ENCODE measurements around the gene ARHGAP6. TPM values are rescaled to one million over a fixed set of nuclear protein-coding genes. Genes with fewer than 3 reads are reported as not detected.

The ARHGAP6 gene
- polyA plus RNA-seq, 2 of the 4 experiments (the other 2 are of a cell fraction) = 0.04 TPM; not detected in 1

DNA sequence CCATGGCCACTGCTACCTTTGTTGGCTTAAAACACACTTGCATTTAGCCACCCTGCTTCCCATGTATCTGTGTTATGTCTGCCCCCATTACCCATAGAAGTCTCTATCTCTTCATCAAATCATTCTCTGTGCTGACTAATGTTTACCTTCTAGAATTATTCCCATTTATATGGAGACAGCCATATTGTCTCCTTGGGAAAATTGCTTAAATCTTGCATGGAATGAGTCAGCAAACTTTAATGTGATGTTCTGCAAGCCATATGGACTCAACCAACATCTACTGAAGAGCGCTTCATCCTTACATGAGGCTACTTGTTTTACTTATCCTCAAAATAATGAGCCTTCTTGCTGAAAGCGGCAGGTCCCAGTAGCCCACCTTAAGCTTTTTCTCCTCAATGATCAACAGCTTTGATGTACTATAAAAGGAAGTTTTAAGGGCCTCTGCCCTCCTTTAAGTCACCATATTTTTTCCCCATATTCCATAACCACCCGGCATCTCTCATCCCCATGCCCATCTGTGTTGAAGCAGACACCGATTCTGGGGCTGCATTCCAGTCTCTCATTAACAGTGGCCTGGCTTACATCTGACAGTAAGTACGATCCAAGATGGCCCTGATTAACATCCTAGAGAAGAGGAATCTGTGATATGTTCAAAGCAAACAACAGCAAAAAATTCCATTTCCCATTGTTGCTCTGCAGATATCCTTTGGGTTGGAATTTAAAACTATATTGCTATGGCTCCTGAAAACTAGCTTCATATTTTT lies 130.4 kb downstream of the ARHGAP6 start:
- CTCF ChIA-PET = interaction anchor here (0.7 to 1.8 kb wide), 3 partner anchors 125 to 238 kb away, joined by 3 to 5 read pairs (median 3); no protein-coding TSS in a partner anchor

DNA sequence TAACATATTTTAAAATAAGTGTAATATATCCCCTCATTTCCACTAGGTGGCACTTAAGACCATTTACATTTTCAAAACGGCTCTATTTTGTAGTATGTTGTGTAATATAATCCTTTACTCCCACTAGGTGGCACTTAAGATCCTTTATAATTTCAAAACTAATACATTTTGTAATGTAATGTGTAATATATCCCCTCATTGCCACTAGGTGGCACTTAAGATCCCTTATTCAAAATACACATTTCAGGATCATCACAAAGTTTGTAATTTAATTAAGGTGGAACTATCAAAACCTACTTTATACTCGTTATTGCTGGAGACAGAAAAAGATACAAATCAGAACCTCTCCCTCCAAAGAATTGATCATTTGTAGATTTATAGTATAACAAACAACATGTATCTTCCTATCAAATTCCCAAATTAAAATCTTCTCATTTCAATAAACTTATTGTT lies 132.5 kb downstream of the ARHGAP6 start:
- peak; percentile 97 for FAIRE-seq
- Histone ChIP-seq H3K4me1 (no peaks in the 10 kb centered on the region), H3K27ac (no peak overlapping the region), H3K4me3 (no peak overlapping the region), H3K4me2 (no peak overlapping the region), H3K9me3 (no peaks in the 10 kb centered on the region)
- DNase-seq (ENCODE audit: low read depth in 1 of 2, low spot score in 1 of 2) = peak; percentile 22 to 83
- TF ChIP-seq CHD4 (IDR thresholded peaks at IDR 0.05; ENCODE audit: borderline replicate concordance) (no peak), POLR2A (IDR thresholded peaks at IDR 0.05; ENCODE audit: low read length) (no peak), ZC3H11A (IDR thresholded peaks at IDR 0.05) (no peak), RFX5 (IDR thresholded peaks at IDR 0.05) (no peak), GATA3 (IDR thresholded peaks at IDR 0.05; ENCODE audit: borderline replicate concordance) (no peak), CEBPB (IDR thresholded peaks at IDR 0.05) (peak; percentile 69 to 88), RAD21 (conservative IDR thresholded peaks at IDR 0.05 in 1 of 2, IDR thresholded peaks at IDR 0.05 in 1 of 2) (peak; percentile 77 to 90), MAZ (IDR thresholded peaks at IDR 0.05; ENCODE audit: borderline replicate concordance, low read depth, low read length) (no peak), SREBF2 (IDR thresholded peaks at IDR 0.05) (no peak), HOXB5 (CRISPR knock-in tag; IDR thresholded peaks at IDR 0.05) (no peak), ZSCAN20 (CRISPR knock-in tag; IDR thresholded peaks at IDR 0.05) (no peak), KDM5A (IDR thresholded peaks at IDR 0.05) (no peak), SMC3 (IDR thresholded peaks at IDR 0.05) (peak; percentile 93)
- TF ChIP-seq, protein P1, sequence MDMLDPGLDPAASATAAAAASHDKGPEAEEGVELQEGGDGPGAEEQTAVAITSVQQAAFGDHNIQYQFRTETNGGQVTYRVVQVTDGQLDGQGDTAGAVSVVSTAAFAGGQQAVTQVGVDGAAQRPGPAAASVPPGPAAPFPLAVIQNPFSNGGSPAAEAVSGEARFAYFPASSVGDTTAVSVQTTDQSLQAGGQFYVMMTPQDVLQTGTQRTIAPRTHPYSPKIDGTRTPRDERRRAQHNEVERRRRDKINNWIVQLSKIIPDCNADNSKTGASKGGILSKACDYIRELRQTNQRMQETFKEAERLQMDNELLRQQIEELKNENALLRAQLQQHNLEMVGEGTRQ (IDR thresholded peaks at IDR 0.05) = no peak
- TF ChIP-seq, protein P2, sequence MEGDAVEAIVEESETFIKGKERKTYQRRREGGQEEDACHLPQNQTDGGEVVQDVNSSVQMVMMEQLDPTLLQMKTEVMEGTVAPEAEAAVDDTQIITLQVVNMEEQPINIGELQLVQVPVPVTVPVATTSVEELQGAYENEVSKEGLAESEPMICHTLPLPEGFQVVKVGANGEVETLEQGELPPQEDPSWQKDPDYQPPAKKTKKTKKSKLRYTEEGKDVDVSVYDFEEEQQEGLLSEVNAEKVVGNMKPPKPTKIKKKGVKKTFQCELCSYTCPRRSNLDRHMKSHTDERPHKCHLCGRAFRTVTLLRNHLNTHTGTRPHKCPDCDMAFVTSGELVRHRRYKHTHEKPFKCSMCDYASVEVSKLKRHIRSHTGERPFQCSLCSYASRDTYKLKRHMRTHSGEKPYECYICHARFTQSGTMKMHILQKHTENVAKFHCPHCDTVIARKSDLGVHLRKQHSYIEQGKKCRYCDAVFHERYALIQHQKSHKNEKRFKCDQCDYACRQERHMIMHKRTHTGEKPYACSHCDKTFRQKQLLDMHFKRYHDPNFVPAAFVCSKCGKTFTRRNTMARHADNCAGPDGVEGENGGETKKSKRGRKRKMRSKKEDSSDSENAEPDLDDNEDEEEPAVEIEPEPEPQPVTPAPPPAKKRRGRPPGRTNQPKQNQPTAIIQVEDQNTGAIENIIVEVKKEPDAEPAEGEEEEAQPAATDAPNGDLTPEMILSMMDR (IDR thresholded peaks at IDR 0.05) = peak; percentile 98
- TF ChIP-seq, protein P3, sequence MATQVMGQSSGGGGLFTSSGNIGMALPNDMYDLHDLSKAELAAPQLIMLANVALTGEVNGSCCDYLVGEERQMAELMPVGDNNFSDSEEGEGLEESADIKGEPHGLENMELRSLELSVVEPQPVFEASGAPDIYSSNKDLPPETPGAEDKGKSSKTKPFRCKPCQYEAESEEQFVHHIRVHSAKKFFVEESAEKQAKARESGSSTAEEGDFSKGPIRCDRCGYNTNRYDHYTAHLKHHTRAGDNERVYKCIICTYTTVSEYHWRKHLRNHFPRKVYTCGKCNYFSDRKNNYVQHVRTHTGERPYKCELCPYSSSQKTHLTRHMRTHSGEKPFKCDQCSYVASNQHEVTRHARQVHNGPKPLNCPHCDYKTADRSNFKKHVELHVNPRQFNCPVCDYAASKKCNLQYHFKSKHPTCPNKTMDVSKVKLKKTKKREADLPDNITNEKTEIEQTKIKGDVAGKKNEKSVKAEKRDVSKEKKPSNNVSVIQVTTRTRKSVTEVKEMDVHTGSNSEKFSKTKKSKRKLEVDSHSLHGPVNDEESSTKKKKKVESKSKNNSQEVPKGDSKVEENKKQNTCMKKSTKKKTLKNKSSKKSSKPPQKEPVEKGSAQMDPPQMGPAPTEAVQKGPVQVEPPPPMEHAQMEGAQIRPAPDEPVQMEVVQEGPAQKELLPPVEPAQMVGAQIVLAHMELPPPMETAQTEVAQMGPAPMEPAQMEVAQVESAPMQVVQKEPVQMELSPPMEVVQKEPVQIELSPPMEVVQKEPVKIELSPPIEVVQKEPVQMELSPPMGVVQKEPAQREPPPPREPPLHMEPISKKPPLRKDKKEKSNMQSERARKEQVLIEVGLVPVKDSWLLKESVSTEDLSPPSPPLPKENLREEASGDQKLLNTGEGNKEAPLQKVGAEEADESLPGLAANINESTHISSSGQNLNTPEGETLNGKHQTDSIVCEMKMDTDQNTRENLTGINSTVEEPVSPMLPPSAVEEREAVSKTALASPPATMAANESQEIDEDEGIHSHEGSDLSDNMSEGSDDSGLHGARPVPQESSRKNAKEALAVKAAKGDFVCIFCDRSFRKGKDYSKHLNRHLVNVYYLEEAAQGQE (IDR thresholded peaks at IDR 0.05) = no peak
- TF ChIP-seq, protein P4, sequence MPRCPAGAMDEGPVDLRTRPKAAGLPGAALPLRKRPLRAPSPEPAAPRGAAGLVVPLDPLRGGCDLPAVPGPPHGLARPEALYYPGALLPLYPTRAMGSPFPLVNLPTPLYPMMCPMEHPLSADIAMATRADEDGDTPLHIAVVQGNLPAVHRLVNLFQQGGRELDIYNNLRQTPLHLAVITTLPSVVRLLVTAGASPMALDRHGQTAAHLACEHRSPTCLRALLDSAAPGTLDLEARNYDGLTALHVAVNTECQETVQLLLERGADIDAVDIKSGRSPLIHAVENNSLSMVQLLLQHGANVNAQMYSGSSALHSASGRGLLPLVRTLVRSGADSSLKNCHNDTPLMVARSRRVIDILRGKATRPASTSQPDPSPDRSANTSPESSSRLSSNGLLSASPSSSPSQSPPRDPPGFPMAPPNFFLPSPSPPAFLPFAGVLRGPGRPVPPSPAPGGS (IDR thresholded peaks at IDR 0.05) = no peak
- WGBS (ENCODE audit: missing lambda C conversion rate) = 0% methylated on average over 2 of the region's 2 CpGs
- ChIA-PET CTCF (interaction anchor here (1.6 to 2.0 kb wide), 2 partner anchors 191 to 238 kb away, joined by 5 to 7 read pairs; no protein-coding TSS in a partner anchor), POLR2A (no interaction called here)
- ATAC-seq = peak; percentile 87 to 91

More for the DNA sequence above, 130.4 kb downstream of the ARHGAP6 start:
- no peak for DNase-seq (ENCODE audit: low read depth in 1 of 2, low spot score in 1 of 2)
- no peak for FAIRE-seq
- H3K9me3 ChIP-seq = no peaks in the 10 kb centered on the region
- no peak for TF ChIP-seq FOXS1 (CRISPR knock-in tag; IDR thresholded peaks at IDR 0.05)
- H3K4me1 ChIP-seq = no peaks in the 10 kb centered on the region
- no peak for ATAC-seq
- no peak overlapping the region for H3K4me2 ChIP-seq
- WGBS (ENCODE audit: missing lambda C conversion rate) = 68% methylated on average over 5 of the region's 5 CpGs
- no peak overlapping the region for H3K27ac ChIP-seq
- H3K4me3 ChIP-seq = no peak overlapping the region
- POLR2A ChIA-PET = no interaction called here

All from A549 (cell line).